22Rv1 (cell line): ENCODE results near the gene ARFGAP1.

Source experiments
- H3K27ac ChIP-seq: fragments of 450-650 bp; 2 replicates; pipeline ENCODE4 v1.5.1; 2017
- CTCF ChIP-seq: fragments of 450-650 bp; IDR thresholded peaks from 2 replicates; pipeline ENCODE4 v1.5.1; 2017; ENCODE audit warnings: mild to moderate bottlenecking
- ZFX ChIP-seq: fragments of 450-650 bp; IDR thresholded peaks from 2 replicates; pipeline ENCODE4 v1.6.1; 2017; ENCODE audit warnings: antibody characterized with exemption, borderline replicate concordance

ARFGAP1 gene

DNA sequence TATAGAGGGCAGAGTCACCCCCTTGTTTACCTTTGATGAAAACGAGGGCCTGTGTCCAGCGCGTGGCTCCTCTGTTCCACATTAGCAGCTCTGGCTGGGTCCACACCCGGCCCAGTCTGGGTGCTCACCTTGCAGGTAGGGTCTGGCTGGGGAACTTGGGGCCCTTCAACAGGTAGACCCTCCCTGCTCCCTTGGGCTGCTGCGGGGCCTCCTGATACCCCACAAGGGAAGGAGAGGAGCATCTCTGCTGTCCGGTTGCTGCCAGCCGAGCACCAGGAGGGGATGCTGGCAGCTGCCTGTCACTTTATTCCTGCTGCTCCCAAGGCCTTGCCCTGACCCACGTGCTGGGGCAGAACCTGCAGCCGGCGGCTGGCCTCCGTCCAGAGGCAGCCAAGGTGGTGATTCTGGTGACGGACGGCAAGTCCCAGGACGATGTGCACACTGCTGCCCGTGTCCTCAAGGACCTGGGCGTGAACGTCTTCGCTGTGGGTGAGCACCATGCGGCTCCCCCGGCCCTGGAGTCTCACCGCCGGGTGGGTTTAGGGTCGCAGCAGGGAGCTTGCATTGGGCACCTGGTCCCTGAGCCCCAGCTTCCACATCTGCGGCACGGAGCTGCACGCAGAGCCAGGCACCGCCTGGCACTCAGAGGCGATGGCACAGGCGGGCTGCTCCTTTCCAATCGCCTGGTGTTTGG lies 35.8 kb downstream of the ARFGAP1 start:
- H3K27ac ChIP-seq = no peak overlapping the region
- TF ChIP-seq CTCF = no peak
- TF ChIP-seq ZFX = no peak

- TF ChIP-seq ZFX = no peak
- TF ChIP-seq CTCF = peak; percentile 90
- no peak overlapping the region for H3K27ac ChIP-seq
Observed at GRCh38 chr20:63309261-63310071, 36.9 kb downstream of the ARFGAP1 start.

GRCh38 chr20:63310265-63310991 lies 37.8 kb downstream of the ARFGAP1 start:
- no peak for TF ChIP-seq CTCF

DNA sequence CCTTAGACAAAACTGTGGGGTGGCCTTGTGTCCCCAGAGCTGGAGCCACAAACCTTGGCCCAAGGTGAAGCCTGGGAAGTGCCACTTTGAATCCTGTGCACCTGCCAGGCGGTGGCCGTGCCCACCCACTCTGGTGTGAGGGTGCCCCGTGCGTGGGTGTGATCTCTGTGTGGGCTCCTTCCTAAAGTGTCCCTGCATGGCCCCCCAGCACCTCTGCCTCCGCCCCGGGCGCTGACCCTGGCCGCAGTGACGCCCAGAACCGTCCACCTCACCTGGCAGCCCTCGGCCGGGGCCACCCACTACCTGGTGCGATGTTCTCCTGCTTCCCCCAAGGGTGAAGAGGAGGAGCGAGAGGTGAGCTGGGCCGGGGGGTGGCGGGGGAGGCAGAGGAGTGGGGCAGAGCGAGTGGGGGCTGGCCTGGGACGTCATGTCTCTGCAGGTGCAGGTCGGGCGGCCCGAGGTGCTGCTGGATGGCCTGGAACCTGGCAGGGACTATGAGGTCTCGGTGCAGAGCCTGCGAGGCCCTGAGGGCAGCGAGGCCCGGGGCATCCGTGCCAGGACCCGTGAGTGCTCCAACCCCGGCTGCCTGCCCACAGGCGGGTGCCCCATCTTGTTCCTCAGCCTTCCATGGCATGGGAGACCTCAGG lies 38.7 kb downstream of the ARFGAP1 start:
- no peak overlapping the region for H3K27ac ChIP-seq
- TF ChIP-seq ZFX = no peak
- no peak for TF ChIP-seq CTCF

More at GRCh38 chr20:63310265-63310991, 37.8 kb downstream of the ARFGAP1 start:
- H3K27ac ChIP-seq = no peak overlapping the region

GRCh38 chr20:63311833-63312243 lies 39.2 kb downstream of the ARFGAP1 start:
- no peak overlapping the region for H3K27ac ChIP-seq
- TF ChIP-seq ZFX (no peak), CTCF (no peak)

DNA sequence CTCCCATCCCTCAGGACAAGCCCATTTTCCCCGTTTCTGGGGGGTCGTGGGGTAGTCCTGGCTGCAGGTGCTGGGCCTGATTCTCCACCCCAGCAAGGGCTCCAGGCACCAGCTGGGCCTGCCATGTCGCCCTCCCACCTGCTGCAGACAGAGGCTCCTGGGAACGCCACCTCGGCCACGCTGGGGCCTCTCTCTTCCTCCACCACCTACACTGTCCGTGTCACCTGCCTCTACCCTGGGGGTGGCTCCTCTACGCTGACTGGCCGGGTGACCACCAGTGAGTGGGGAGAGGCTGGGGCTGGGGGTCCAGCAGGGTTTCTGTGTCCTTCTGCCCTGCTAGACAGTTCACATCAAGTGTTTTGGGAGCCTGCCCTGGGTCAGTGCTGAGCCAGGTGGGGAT lies 39.7 kb downstream of the ARFGAP1 start:
- no peak overlapping the region for H3K27ac ChIP-seq
- TF ChIP-seq ZFX (no peak), CTCF (no peak)
